ENCODE data around the gene TSPO. TPM values are rescaled to one million over a fixed set of nuclear protein-coding genes. Genes with fewer than 3 reads are reported as not detected.
A peak's percentile ranks its signal among the peaks of the same experiment; 100 is the strongest.

TSPO gene
- total and polyA plus RNA-seq, 2 of the 8 experiments (the other 6 are each of a cell fraction or from before 2014, with no cell fraction given), result 19.9 to 51.5 TPM

- H3K36me3 ChIP-seq (ENCODE audit: control insufficient read depth in 2 of 4, insufficient read depth in 4 of 4, low read length in 3 of 4), result no peaks in the 10 kb centered on the region
- no peak overlapping the region for H3K4me3 ChIP-seq (ENCODE audit: extremely low read depth in 1 of 4, insufficient read depth in 2 of 4, low read depth in 3 of 4, low read length in 4 of 4)
- H3K18ac ChIP-seq (ENCODE audit: extremely low read depth, low read length), result no peak overlapping the region
- H3K27me3 ChIP-seq (replicated peaks in 1 of 4; ENCODE audit: control insufficient read depth in 3 of 4, extremely low read depth in 1 of 4, insufficient read depth in 3 of 4, low read length in 3 of 4), result peaks cover 0 to 5% (median under 1%) of the 10 kb centered on the region in 4 experiments; a peak in 3 of 7 replicates
- H3K9me3 ChIP-seq (ENCODE audit: insufficient read depth in 2 of 2, low read depth in 1 of 2, low read length in 1 of 2), result no peaks in the 10 kb centered on the region
- no peak overlapping the region; the same call in 1 of the 2 replicates for H4K8ac ChIP-seq (ENCODE audit: extremely low read depth, insufficient read depth, low read length)
- H3K23ac ChIP-seq (ENCODE audit: insufficient read length), result no peak overlapping the region
- peaks cover 3 to 5% of the 10 kb centered on the region in 2 experiments for H4K20me1 ChIP-seq (replicated peaks in 1 of 2; ENCODE audit: control insufficient read depth in 1 of 2, insufficient read depth in 2 of 2, low read length in 2 of 2)
- peaks cover 0 to 10% (median 3%) of the 10 kb centered on the region in 4 experiments; a peak in 4 of 7 replicates for H3K4me1 ChIP-seq (replicated peaks in 1 of 4; ENCODE audit: control insufficient read depth in 3 of 4, insufficient read depth in 4 of 4, low read length in 3 of 4)
- no peak overlapping the region for H4K5ac ChIP-seq (ENCODE audit: insufficient read length, low read depth, low read length)
- 0 out of 2 replicates have a peak overlapping the region, but pooled peaks have one; percentile 3 for H2BK12ac ChIP-seq (ENCODE audit: low read depth, low read length)
- H2AK5ac ChIP-seq (ENCODE audit: low read depth, low read length), result no peak overlapping the region
- no peaks in the 10 kb centered on the region; the same call in 1 of the 2 replicates for H3K79me1 ChIP-seq (ENCODE audit: low read depth, low read length)
- H2AFZ ChIP-seq (ENCODE audit: low read length), result no peak overlapping the region
- no peaks in the 10 kb centered on the region for H3K79me2 ChIP-seq (ENCODE audit: control insufficient read depth in 1 of 2, insufficient read depth in 2 of 2, low read length in 2 of 2)
- H2BK5ac ChIP-seq (ENCODE audit: low read depth, low read length), result no peak overlapping the region
- no peak overlapping the region for H4K91ac ChIP-seq (replicated peaks; ENCODE audit: insufficient read length, low read length)
- no peak overlapping the region; a peak in 1 of 7 replicates for H3K9ac ChIP-seq (replicated peaks in 1 of 4; ENCODE audit: extremely low read depth in 1 of 4, low read depth in 3 of 4, low read length in 3 of 4)
- POLR2A ChIA-PET (ENCODE audit: partially characterized antibody), result interaction anchor here (0.6 to 1.0 kb wide), 2 partner anchors 9 to 87 kb away, joined by 3 to 4 read pairs; no protein-coding TSS in a partner anchor
- H2BK120ac ChIP-seq (replicated peaks; ENCODE audit: low read depth, low read length), result no peak overlapping the region
- no peak for DNase-seq (ENCODE audit: low read depth in 1 of 2, low spot score in 2 of 2)
- no peaks in the 10 kb centered on the region for H3K23me2 ChIP-seq (ENCODE audit: low read depth, low read length)
- H2BK15ac ChIP-seq (ENCODE audit: low read length), result no peak overlapping the region
- CTCF ChIA-PET (ENCODE audit: partially characterized antibody), result interaction anchor here (0.6 to 0.9 kb wide), 3 partner anchors 11 to 76 kb away, joined by 3 read pairs; no protein-coding TSS in a partner anchor
- no peak for FAIRE-seq
- 86% methylated on average over 21 of the region's 21 CpGs; no CpG with 5 or more reads in 1 of the 2 experiments for WGBS, 2 experiments (ENCODE audit: extremely low coverage in 1 of 2, insufficient coverage in 1 of 2, insufficient read length in 1 of 2, insufficient replicate concordance in 2 of 2, low coverage in 1 of 2, low lambda C conversion rate in 2 of 2, missing lambda C conversion rate in 1 of 2)
- no peak overlapping the region for H3K4ac ChIP-seq (replicated peaks; ENCODE audit: insufficient read length, low read depth, low read length)
- no peak overlapping the region; a peak in 1 of 4 replicates for H3K4me2 ChIP-seq (ENCODE audit: insufficient read depth in 1 of 2, low read depth in 2 of 2, low read length in 2 of 2)
- no peak overlapping the region for H3K56ac ChIP-seq (replicated peaks; ENCODE audit: insufficient read length, low read depth, low read length)
- H3K27ac ChIP-seq (ENCODE audit: low read depth, low read length), result no peak overlapping the region
- H3K14ac ChIP-seq (ENCODE audit: insufficient read length), result no peak overlapping the region
- H2BK20ac ChIP-seq (ENCODE audit: low read length), result no peak overlapping the region
- TF ChIP-seq EZH2 (IDR thresholded peaks at IDR 0.05; ENCODE audit: low read depth, low read length, severe bottlenecking), result no peak
- no peak for TF ChIP-seq TBP (IDR thresholded peaks at IDR 0.05; ENCODE audit: low read depth, low read length)
- no peak for TF ChIP-seq RAD21 (IDR thresholded peaks at IDR 0.05 in 1 of 2, conservative IDR thresholded peaks at IDR 0.05 in 1 of 2; ENCODE audit: low read depth in 2 of 2, low read length in 2 of 2)
- no peak for TF ChIP-seq SAP30 (IDR thresholded peaks at IDR 0.05; ENCODE audit: insufficient read depth, insufficient replicate concordance, low read length)
- TF ChIP-seq RNF2 (IDR thresholded peaks at IDR 0.05; ENCODE audit: borderline replicate concordance, low read depth, low read length, missing control alignments, poor library complexity, severe bottlenecking), result no peak
- no peak for TF ChIP-seq CREB1 (IDR thresholded peaks at IDR 0.05)
- no peak for TF ChIP-seq JUND (IDR thresholded peaks at IDR 0.05; ENCODE audit: low read length)
- TF ChIP-seq SIN3A (conservative IDR thresholded peaks at IDR 0.05 in 1 of 2, IDR thresholded peaks at IDR 0.05 in 1 of 2; ENCODE audit: low read depth in 1 of 2, low read length in 2 of 2), result no peak
- TF ChIP-seq RBBP5 (IDR thresholded peaks at IDR 0.05; ENCODE audit: borderline replicate concordance, low read depth, low read length), result no peak
- TF ChIP-seq HDAC6 (IDR thresholded peaks at IDR 0.05; ENCODE audit: low read depth, low read length), result no peak
Observed at GRCh38 chr22:43118024-43118849, 33.1 kb upstream of the TSPO start.

All from H1 (cell line).